Esophagus squamous epithelium (tissue), 5 donors: ENCODE measurements around the gene CST6. TPM values are rescaled to one million over a fixed set of nuclear protein-coding genes. Genes with fewer than 3 reads are reported as not detected.
A peak's percentile ranks its signal among the peaks of the same experiment; 100 is the strongest.

ENCODE experiments used
- DNase-seq: peaks from one replicate; lab custom pipeline; 2025; lab: John Stamatoyannopoulos, UW
- H3K27ac ChIP-seq, 4 donors: fragments of 200-600 bp; sonication (generic); one replicate each; pipeline ENCODE4 v1.5.1; 2016 to 2019; ENCODE audit warnings: mild to moderate bottlenecking in 1 of 4
- H3K27me3 ChIP-seq, 4 donors: fragments of 200-600 bp; sonication (generic); 1 replicate in 3 of 4; 2 replicates in 1 of 4; pipeline versions ENCODE4 v1.5.1 to v1.6.0; 2017 to 2021; ENCODE audit warnings: antibody characterized with exemption in 1 of 4
- H3K36me3 ChIP-seq, 3 donors: fragments of 200-600 bp; sonication (generic); one replicate each; pipeline ENCODE4 v1.5.1; 2016 to 2019
- H3K4me1 ChIP-seq, 3 donors: fragments of 200-600 bp; sonication (generic); one replicate each; pipeline ENCODE4 v1.5.1; 2017 to 2019
- H3K4me3 ChIP-seq, 4 donors: fragments of 200-600 bp; sonication (generic); 1 replicate in 3 of 4; 2 replicates in 1 of 4; pipeline ENCODE4 v1.5.1; 2016 to 2019; ENCODE audit warnings: mild to moderate bottlenecking in 2 of 4, moderate library complexity in 1 of 4
- H3K9me3 ChIP-seq, 3 donors: fragments of 200-600 bp; sonication (generic); one replicate each; pipeline ENCODE4 v1.5.1; 2016 to 2019
- CTCF ChIP-seq, 6 experiments: fragments of 450-650 bp in 4 of 6; fragments of 200-600 bp in 2 of 6; sonication (generic) in 2 of 6; IDR thresholded peaks; one replicate each; pipeline ENCODE4 v1.5.1; 2016 to 2019; ENCODE audit warnings: antibody characterized with exemption in 6 of 6, mild to moderate bottlenecking in 4 of 6, moderate library complexity in 4 of 6
- POLR2A ChIP-seq, 4 donors: fragments of 450-650 bp; IDR thresholded peaks; one replicate each; pipeline ENCODE4 v1.6.1; 2017; ENCODE audit warnings: antibody characterized with exemption in 4 of 4, mild to moderate bottlenecking in 4 of 4, moderate library complexity in 3 of 4
- WGBS, 2 donors: methylation state at CpG; one replicate each; pipeline ENCODE4 v1.1.5; 2018; 5-methylcytosine and 5-hydroxymethylcytosine counted together
- intact Hi-C: fragments of 100-400 bp; cut with DNase I; formaldehyde crosslinking; loops from one replicate; pipeline ENCODE4 v1.15.0; 2022
- total RNA-seq, 4 donors: library from RNA; depleted of rRNA; stranded (reverse); fragments of >200 nt; gene quantifications; one replicate each; pipeline ENCODE4 v1.1.0, GENCODE V29; 2016
- donor health status: DM: yes; HTN: yes; CAD: no.

CST6 gene
- total RNA-seq, 4 donors from 2014 or later = 14.6 to 58.5 (median 15.1) TPM

- Histone ChIP-seq H3K4me1 (peaks cover 13 to 44% (median 21%) of the 10 kb centered on the region in 3 donors), H3K36me3 (peaks cover 20 to 69% (median 32%) of the 10 kb centered on the region in 3 donors), H3K9me3 (no peaks in the 10 kb centered on the region), H3K4me3 (peak within 1 kb of the TSS; percentile 72 to 95 (median 81)), H3K27ac (peak within 1 kb of the TSS; percentile 87 to 94 (median 94)), H3K27me3 (no peaks in the 10 kb centered on the region)
- DNase-seq = peak; percentile 88
- intact Hi-C loops = no loop called here
- 0 to 4% methylated on average over 11 to 26 of the region's 55 CpGs for WGBS, 2 donors
- peak in 1 of 6 experiments; percentile 31 for TF ChIP-seq CTCF (IDR thresholded peaks at IDR 0.05)
- peak in 3 of 4 donors; percentile 10 to 48 (median 20) for TF ChIP-seq POLR2A (IDR thresholded peaks at IDR 0.05)
Measured at GRCh38 chr11:66001942-66002647, 9.7 kb upstream of the CST6 start, which contains the start of the genes BANF1 and EIF1AD. BANF1 (plus strand) TSS chr11:66002503; CDS start chr11:66003251, 748 bp downstream. EIF1AD (minus strand) TSS chr11:66002157; CDS start chr11:66000389, 1,768 bp downstream.

GRCh38 chr11:66002648-66003225 lies 9.1 kb upstream of the CST6 start:
- TF ChIP-seq POLR2A (IDR thresholded peaks at IDR 0.05) = peak in 1 of 4 donors; percentile 8
- peak in 1 of 6 experiments; percentile 16 for TF ChIP-seq CTCF (IDR thresholded peaks at IDR 0.05)
- WGBS, 2 donors = 0% methylated on average over 11 of the region's 40 CpGs; no CpG with 5 or more reads in 1 of the 2 donors
- intact Hi-C loops = no loop called here
- H3K4me3 ChIP-seq = peak overlapping the region; percentile 72 to 95 (median 81)
- DNase-seq = no peak
- H3K27me3 ChIP-seq = no peaks in the 10 kb centered on the region
- no peaks in the 10 kb centered on the region for H3K9me3 ChIP-seq
- peaks cover 19 to 50% (median 21%) of the 10 kb centered on the region in 3 donors for H3K4me1 ChIP-seq
- H3K36me3 ChIP-seq = peaks cover 20 to 63% (median 31%) of the 10 kb centered on the region in 3 donors
- peak overlapping the region; percentile 87 to 94 (median 94) for H3K27ac ChIP-seq

- intact Hi-C loops = no loop called here
- Histone ChIP-seq H3K27ac (peak overlapping the region; percentile 87 to 94 (median 94)), H3K4me3 (peak overlapping the region; percentile 72 to 95 (median 81)), H3K27me3 (no peaks in the 10 kb centered on the region), H3K9me3 (no peaks in the 10 kb centered on the region), H3K4me1 (peaks cover 20 to 56% (median 21%) of the 10 kb centered on the region in 3 donors), H3K36me3 (peaks cover 15 to 57% (median 25%) of the 10 kb centered on the region in 3 donors)
- no peak for TF ChIP-seq CTCF (IDR thresholded peaks at IDR 0.05)
- no peak for TF ChIP-seq POLR2A (IDR thresholded peaks at IDR 0.05)
- DNase-seq = no peak
- WGBS, 2 donors = 61 to 72% methylated on average over 6 of the region's 6 CpGs
Measured at GRCh38 chr11:66003291-66003690, 8.5 kb upstream of the CST6 start.

GRCh38 chr11:66004186-66004585 lies 7.6 kb upstream of the CST6 start:
- DNase-seq = no peak
- H3K27me3 ChIP-seq = no peaks in the 10 kb centered on the region
- intact Hi-C loops = no loop called here
- peaks cover 20 to 63% (median 21%) of the 10 kb centered on the region in 3 donors for H3K4me1 ChIP-seq
- no peaks in the 10 kb centered on the region for H3K9me3 ChIP-seq
- no peak overlapping the region for H3K27ac ChIP-seq
- TF ChIP-seq CTCF (IDR thresholded peaks at IDR 0.05) = no peak
- no peak for TF ChIP-seq POLR2A (IDR thresholded peaks at IDR 0.05)
- H3K4me3 ChIP-seq = no peak overlapping the region
- 83 to 100% methylated on average over 1 of the region's 4 CpGs for WGBS, 2 donors
- H3K36me3 ChIP-seq = peaks cover 8 to 48% (median 18%) of the 10 kb centered on the region in 3 donors
